Vagina (tissue), 2 donors: Measurements from ENCODE around the gene FBXW10.
"Not testable (repeated sequence)": the region's sequence is repeated elsewhere in the genome, so short reads cannot be mapped to it uniquely, and the experiment has no call there.

Source experiments
- CTCF ChIP-seq, 3 experiments: fragments of 450-650 bp in 2 of 3; fragments of 200-600 bp in 1 of 3; sonication (generic) in 1 of 3; IDR thresholded peaks; one replicate each; pipeline ENCODE4 v1.5.1; 2017 to 2019; ENCODE audit warnings: antibody characterized with exemption in 3 of 3, mild to moderate bottlenecking in 2 of 3, moderate library complexity in 2 of 3
- POLR2A ChIP-seq, 2 donors: fragments of 450-650 bp; IDR thresholded peaks; one replicate each; pipeline ENCODE4 v1.6.1; 2017; ENCODE audit warnings: antibody characterized with exemption in 2 of 2, mild to moderate bottlenecking in 2 of 2, moderate library complexity in 2 of 2

GRCh38 chr17:18781805-18782204 is 38.0 kb downstream of the FBXW10 start:
- TF ChIP-seq POLR2A, CTCF (IDR thresholded peaks at IDR 0.05): not testable (repeated sequence)
